Endothelial cell (in vitro differentiated cells): ENCODE results near the gene ELAPOR1. TPM values are rescaled to one million over a fixed set of nuclear protein-coding genes. Genes with fewer than 3 reads are reported as not detected.
"Not testable (repeated sequence)": the region's sequence is repeated elsewhere in the genome, so short reads cannot be mapped to it uniquely, and the experiment has no call there.

Experiments
- DNase-seq: peaks from one replicate; pipeline ENCODE4 v3.0.0; 2021; ENCODE audit warnings: low spot score
- H3K27ac Mint-ChIP-seq: one replicate; pipeline ENCODE4 v1.8.0; 2021; ENCODE audit warnings: mixed read lengths, inconsistent platforms; ENCODE audit not compliant: unreplicated experiment
- H3K27me3 Mint-ChIP-seq: one replicate; pipeline ENCODE4 v1.8.0; 2021; ENCODE audit warnings: mild to moderate bottlenecking, moderate library complexity, mixed read lengths, inconsistent platforms; ENCODE audit not compliant: unreplicated experiment
- H3K36me3 Mint-ChIP-seq: one replicate; pipeline ENCODE4 v1.8.0; 2021; ENCODE audit warnings: mild to moderate bottlenecking, low read depth, mixed read lengths, inconsistent platforms; ENCODE audit not compliant: unreplicated experiment
- H3K4me1 Mint-ChIP-seq: one replicate; pipeline ENCODE4 v1.8.0; 2021; ENCODE audit warnings: mild to moderate bottlenecking, mixed read lengths, inconsistent platforms; ENCODE audit not compliant: unreplicated experiment
- H3K4me3 Mint-ChIP-seq: one replicate; pipeline ENCODE4 v1.8.0; 2021; ENCODE audit warnings: mild to moderate bottlenecking, mixed read lengths, inconsistent platforms; ENCODE audit not compliant: unreplicated experiment
- H3K9me3 Mint-ChIP-seq: one replicate; pipeline ENCODE4 v1.8.0; 2021; ENCODE audit warnings: mixed read lengths, inconsistent platforms; ENCODE audit not compliant: unreplicated experiment
- CTCF ChIP-seq: fragments of 200-600 bp; sonication (generic); IDR thresholded peaks from one replicate; pipeline ENCODE4 v1.5.0; 2021; ENCODE audit warnings: antibody characterized with exemption; ENCODE audit not compliant: unreplicated experiment
- total RNA-seq: library from RNA; stranded (reverse); fragmentation: NEBNext Ultra II Directional; extraction: Animal tissue kit (Norgen Biotek cat#: 25700); gene quantifications from one replicate; pipeline ENCODE4 v1.2.1, GENCODE V29; 2021; ENCODE audit not compliant: unreplicated experiment

ELAPOR1 gene
- total RNA-seq, 1 donor from 2014 or later = 0.26 TPM

- no peak for TF ChIP-seq CTCF
- peaks cover 2% of the 10 kb centered on the region for H3K4me1 Mint-ChIP-seq
- H3K27me3 Mint-ChIP-seq = no peaks in the 10 kb centered on the region
- no peak for DNase-seq
- H3K9me3 Mint-ChIP-seq = no peaks in the 10 kb centered on the region
- no peak overlapping the region for H3K4me3 Mint-ChIP-seq
- no peak overlapping the region for H3K27ac Mint-ChIP-seq
- H3K36me3 Mint-ChIP-seq = no peaks in the 10 kb centered on the region
Observed at GRCh38 chr1:109138358-109138757, 24.4 kb downstream of the ELAPOR1 start.

GRCh38 chr1:109140392-109140791, 26.5 kb downstream of the ELAPOR1 start:
- no peaks in the 10 kb centered on the region for H3K9me3 Mint-ChIP-seq
- no peaks in the 10 kb centered on the region for H3K27me3 Mint-ChIP-seq
- no peak for TF ChIP-seq CTCF
- no peak for DNase-seq
- H3K4me3 Mint-ChIP-seq = no peak overlapping the region
- H3K36me3 Mint-ChIP-seq = no peaks in the 10 kb centered on the region
- H3K27ac Mint-ChIP-seq = peak overlapping the region; percentile 61
- H3K4me1 Mint-ChIP-seq = no peaks in the 10 kb centered on the region

GRCh38 chr1:109142260-109142659, 28.3 kb downstream of the ELAPOR1 start:
- Mint-ChIP-seq H3K4me1 (no peaks in the 10 kb centered on the region), H3K27ac (no peak overlapping the region), H3K27me3 (no peaks in the 10 kb centered on the region), H3K9me3 (no peaks in the 10 kb centered on the region), H3K4me3 (no peak overlapping the region), H3K36me3 (no peaks in the 10 kb centered on the region)
- TF ChIP-seq CTCF = no peak
- DNase-seq = no peak

- not testable (repeated sequence) for H3K9me3 Mint-ChIP-seq, H3K27me3 Mint-ChIP-seq, H3K36me3 Mint-ChIP-seq, H3K4me1 Mint-ChIP-seq, DNase-seq, H3K4me3 Mint-ChIP-seq, H3K27ac Mint-ChIP-seq
Observed at GRCh38 chr1:109142725-109143124, 28.8 kb downstream of the ELAPOR1 start.

GRCh38 chr1:109148987-109149561, 35.2 kb downstream of the ELAPOR1 start:
- Mint-ChIP-seq H3K9me3 (no peaks in the 10 kb centered on the region), H3K4me3 (no peak overlapping the region), H3K27ac (no peak overlapping the region), H3K4me1 (peaks cover 6% of the 10 kb centered on the region), H3K36me3 (no peaks in the 10 kb centered on the region), H3K27me3 (peaks cover 2% of the 10 kb centered on the region)
- no peak for TF ChIP-seq CTCF
- DNase-seq = no peak
